ENCODE measurements around the gene SLC13A2.

GRCh38 chr17:28545141-28545503, 71.7 kb downstream of the SLC13A2 start:
- TF ChIP-seq CTCF (IDR thresholded peaks at IDR 0.05) (no peak), POLR2AphosphoS5 (IDR thresholded peaks at IDR 0.05; ENCODE audit: low read depth, low read length) (no peak), REST (IDR thresholded peaks at IDR 0.05; ENCODE audit: insufficient read depth in 1 of 2, low read depth in 2 of 2, low read length in 1 of 2) (no peak), TCF7L2 (IDR thresholded peaks at IDR 0.05; ENCODE audit: low read depth, low read length) (no peak)
